A549 (cell line): Measurements from ENCODE around the gene PTGFRN.

Source experiments
- BHLHE40 ChIP-seq: IDR thresholded peaks from 2 replicates; pipeline ENCODE4 v1.6.1; 2012; ENCODE audit warnings: low read depth, low read length, inconsistent platforms
- JUN ChIP-seq, 2 experiments: fragments of >200 bp; sonication (Bioruptor Twin); formaldehyde crosslinking; IDR thresholded peaks; 2 replicates in 1 of 2; 3 replicates in 1 of 2; pipeline ENCODE4 v1.6.1; 2016 to 2017
- RAD21 ChIP-seq, 2 experiments: fragments of >200 bp in 1 of 2; sonication (Bioruptor Twin) in 1 of 2; formaldehyde crosslinking in 1 of 2; IDR thresholded peaks in 1 of 2; conservative IDR thresholded peaks in 1 of 2; 2 replicates in 1 of 2; 3 replicates in 1 of 2; pipeline ENCODE4 v1.6.1; 2012 to 2018; ENCODE audit warnings: inconsistent platforms in 1 of 2
- TF ChIP-seq, protein P1 (sequence below): fragments of >200 bp; sonication (Bioruptor Twin); formaldehyde crosslinking; IDR thresholded peaks from 3 replicates; pipeline ENCODE4 v1.5.1; 2016

DNA sequence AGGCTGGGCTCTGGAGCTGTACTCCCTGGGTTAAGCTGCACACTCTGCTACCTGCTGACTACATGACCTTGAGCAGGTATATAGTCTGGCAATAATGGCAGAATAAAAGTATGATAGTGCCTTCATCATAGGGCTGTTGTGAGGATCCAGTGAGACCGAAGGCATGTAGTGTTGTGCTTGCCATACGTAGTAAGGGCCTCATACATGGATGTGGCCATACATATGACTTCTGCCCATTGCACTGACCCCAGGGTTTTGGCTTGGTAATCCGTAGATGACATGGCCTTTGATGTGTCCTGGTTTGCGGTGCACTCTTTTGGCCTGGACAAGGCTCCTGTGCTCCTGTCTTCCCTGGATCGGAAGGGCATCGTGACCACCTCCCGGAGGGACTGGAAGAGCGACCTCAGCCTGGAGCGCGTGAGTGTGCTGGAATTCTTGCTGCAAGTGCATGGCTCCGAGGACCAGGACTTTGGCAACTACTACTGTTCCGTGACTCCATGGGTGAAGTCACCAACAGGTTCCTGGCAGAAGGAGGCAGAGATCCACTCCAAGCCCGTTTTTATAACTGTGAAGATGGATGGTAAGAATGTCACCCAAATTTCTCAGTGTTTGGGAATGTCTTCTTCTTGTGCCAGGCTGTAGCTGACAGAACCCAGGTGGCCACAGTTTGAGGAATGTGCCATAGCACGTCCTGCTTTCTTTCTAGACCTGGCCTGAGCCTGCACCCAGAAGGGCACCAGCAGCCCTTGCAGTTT lies 74.9 kb downstream of the PTGFRN start:
- TF ChIP-seq BHLHE40 (no peak), RAD21 (conservative IDR thresholded peaks at IDR 0.05 in 1 of 2, IDR thresholded peaks at IDR 0.05 in 1 of 2) (no peak), JUN (IDR thresholded peaks at IDR 0.05) (no peak)
- TF ChIP-seq, protein P1, sequence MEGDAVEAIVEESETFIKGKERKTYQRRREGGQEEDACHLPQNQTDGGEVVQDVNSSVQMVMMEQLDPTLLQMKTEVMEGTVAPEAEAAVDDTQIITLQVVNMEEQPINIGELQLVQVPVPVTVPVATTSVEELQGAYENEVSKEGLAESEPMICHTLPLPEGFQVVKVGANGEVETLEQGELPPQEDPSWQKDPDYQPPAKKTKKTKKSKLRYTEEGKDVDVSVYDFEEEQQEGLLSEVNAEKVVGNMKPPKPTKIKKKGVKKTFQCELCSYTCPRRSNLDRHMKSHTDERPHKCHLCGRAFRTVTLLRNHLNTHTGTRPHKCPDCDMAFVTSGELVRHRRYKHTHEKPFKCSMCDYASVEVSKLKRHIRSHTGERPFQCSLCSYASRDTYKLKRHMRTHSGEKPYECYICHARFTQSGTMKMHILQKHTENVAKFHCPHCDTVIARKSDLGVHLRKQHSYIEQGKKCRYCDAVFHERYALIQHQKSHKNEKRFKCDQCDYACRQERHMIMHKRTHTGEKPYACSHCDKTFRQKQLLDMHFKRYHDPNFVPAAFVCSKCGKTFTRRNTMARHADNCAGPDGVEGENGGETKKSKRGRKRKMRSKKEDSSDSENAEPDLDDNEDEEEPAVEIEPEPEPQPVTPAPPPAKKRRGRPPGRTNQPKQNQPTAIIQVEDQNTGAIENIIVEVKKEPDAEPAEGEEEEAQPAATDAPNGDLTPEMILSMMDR: no peak
